SK-N-SH (cell line): Measurements from ENCODE around the gene AKAP6.

Source experiments
- CHD2 ChIP-seq: fragments of 150-350 bp; IDR thresholded peaks from 2 replicates; pipeline ENCODE4 v1.6.1; 2018; ENCODE audit warnings: low read length; ENCODE audit not compliant: partially characterized antibody
- EP300 ChIP-seq, 2 experiments: IDR thresholded peaks; 2 replicates each; pipeline versions ENCODE4 v1.4.0 to v1.6.1; 2012; ENCODE audit warnings: borderline replicate concordance in 1 of 2, low read depth in 1 of 2, low read length in 1 of 2
- FOXJ3 ChIP-seq: sonication (generic); formaldehyde crosslinking; IDR thresholded peaks from 2 replicates; pipeline ENCODE4 v1.5.1; 2020; ENCODE audit warnings: mild to moderate bottlenecking, missing genetic modification reagents
- JUND ChIP-seq: IDR thresholded peaks from 2 replicates; pipeline ENCODE4 v1.4.0; 2012
- POLR2AphosphoS5 ChIP-seq: IDR thresholded peaks from 2 replicates; pipeline ENCODE4 v1.6.1; 2012; ENCODE audit warnings: low read depth, low read length
- RCOR1 ChIP-seq: fragments of 150-350 bp; IDR thresholded peaks from 2 replicates; pipeline ENCODE4 v1.6.1; 2017; ENCODE audit warnings: antibody characterized with exemption, low read length
- SIN3A ChIP-seq: IDR thresholded peaks from 2 replicates; pipeline ENCODE4 v1.6.1; 2012; ENCODE audit warnings: low read depth, mild to moderate bottlenecking, low read length, moderate library complexity, borderline replicate concordance
- YY1 ChIP-seq: IDR thresholded peaks from 2 replicates; pipeline ENCODE4 v1.4.0; 2012; ENCODE audit warnings: low read depth, mild to moderate bottlenecking
- TF ChIP-seq, protein P1 (sequence below): IDR thresholded peaks from 2 replicates; pipeline ENCODE4 v1.6.1; 2012; ENCODE audit warnings: mild to moderate bottlenecking, low read depth, low read length, moderate library complexity
- TF ChIP-seq, protein P2 (sequence below): fragments of 200-600 bp; sonication (generic); IDR thresholded peaks from 2 replicates; pipeline ENCODE4 v1.6.1; 2017; ENCODE audit warnings: antibody characterized with exemption, mild to moderate bottlenecking, moderate library complexity
- TF ChIP-seq, protein P3 (sequence below): IDR thresholded peaks from 2 replicates; pipeline ENCODE4; 2012
- TF ChIP-seq, protein P4 (sequence below): fragments of 150-350 bp; IDR thresholded peaks from 2 replicates; pipeline ENCODE4 v1.6.1; 2016; ENCODE audit warnings: mild to moderate bottlenecking, low read depth, low read length

GRCh38 chr14:32358781-32359180 lies 29.7 kb downstream of the AKAP6 start:
- TF ChIP-seq, protein P1, sequence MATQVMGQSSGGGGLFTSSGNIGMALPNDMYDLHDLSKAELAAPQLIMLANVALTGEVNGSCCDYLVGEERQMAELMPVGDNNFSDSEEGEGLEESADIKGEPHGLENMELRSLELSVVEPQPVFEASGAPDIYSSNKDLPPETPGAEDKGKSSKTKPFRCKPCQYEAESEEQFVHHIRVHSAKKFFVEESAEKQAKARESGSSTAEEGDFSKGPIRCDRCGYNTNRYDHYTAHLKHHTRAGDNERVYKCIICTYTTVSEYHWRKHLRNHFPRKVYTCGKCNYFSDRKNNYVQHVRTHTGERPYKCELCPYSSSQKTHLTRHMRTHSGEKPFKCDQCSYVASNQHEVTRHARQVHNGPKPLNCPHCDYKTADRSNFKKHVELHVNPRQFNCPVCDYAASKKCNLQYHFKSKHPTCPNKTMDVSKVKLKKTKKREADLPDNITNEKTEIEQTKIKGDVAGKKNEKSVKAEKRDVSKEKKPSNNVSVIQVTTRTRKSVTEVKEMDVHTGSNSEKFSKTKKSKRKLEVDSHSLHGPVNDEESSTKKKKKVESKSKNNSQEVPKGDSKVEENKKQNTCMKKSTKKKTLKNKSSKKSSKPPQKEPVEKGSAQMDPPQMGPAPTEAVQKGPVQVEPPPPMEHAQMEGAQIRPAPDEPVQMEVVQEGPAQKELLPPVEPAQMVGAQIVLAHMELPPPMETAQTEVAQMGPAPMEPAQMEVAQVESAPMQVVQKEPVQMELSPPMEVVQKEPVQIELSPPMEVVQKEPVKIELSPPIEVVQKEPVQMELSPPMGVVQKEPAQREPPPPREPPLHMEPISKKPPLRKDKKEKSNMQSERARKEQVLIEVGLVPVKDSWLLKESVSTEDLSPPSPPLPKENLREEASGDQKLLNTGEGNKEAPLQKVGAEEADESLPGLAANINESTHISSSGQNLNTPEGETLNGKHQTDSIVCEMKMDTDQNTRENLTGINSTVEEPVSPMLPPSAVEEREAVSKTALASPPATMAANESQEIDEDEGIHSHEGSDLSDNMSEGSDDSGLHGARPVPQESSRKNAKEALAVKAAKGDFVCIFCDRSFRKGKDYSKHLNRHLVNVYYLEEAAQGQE, result no peak
- TF ChIP-seq, protein P2, sequence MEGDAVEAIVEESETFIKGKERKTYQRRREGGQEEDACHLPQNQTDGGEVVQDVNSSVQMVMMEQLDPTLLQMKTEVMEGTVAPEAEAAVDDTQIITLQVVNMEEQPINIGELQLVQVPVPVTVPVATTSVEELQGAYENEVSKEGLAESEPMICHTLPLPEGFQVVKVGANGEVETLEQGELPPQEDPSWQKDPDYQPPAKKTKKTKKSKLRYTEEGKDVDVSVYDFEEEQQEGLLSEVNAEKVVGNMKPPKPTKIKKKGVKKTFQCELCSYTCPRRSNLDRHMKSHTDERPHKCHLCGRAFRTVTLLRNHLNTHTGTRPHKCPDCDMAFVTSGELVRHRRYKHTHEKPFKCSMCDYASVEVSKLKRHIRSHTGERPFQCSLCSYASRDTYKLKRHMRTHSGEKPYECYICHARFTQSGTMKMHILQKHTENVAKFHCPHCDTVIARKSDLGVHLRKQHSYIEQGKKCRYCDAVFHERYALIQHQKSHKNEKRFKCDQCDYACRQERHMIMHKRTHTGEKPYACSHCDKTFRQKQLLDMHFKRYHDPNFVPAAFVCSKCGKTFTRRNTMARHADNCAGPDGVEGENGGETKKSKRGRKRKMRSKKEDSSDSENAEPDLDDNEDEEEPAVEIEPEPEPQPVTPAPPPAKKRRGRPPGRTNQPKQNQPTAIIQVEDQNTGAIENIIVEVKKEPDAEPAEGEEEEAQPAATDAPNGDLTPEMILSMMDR, result no peak
- TF ChIP-seq YY1, result no peak
- no peak for TF ChIP-seq SIN3A
- peak in 1 of 2 experiments; percentile 18; a peak in 1 of 4 replicates for TF ChIP-seq EP300 (IDR thresholded peaks at IDR 0.05; ENCODE audit: borderline replicate concordance in 1 of 2, low read depth in 1 of 2, low read length in 1 of 2)
- no peak for TF ChIP-seq POLR2AphosphoS5
- TF ChIP-seq CHD2, result no peak
- TF ChIP-seq, protein P3, sequence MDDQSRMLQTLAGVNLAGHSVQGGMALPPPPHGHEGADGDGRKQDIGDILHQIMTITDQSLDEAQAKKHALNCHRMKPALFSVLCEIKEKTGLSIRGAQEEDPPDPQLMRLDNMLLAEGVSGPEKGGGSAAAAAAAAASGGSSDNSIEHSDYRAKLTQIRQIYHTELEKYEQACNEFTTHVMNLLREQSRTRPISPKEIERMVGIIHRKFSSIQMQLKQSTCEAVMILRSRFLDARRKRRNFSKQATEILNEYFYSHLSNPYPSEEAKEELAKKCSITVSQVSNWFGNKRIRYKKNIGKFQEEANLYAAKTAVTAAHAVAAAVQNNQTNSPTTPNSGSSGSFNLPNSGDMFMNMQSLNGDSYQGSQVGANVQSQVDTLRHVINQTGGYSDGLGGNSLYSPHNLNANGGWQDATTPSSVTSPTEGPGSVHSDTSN, result no peak
- TF ChIP-seq JUND, result no peak
- TF ChIP-seq RCOR1, result no peak
- TF ChIP-seq, protein P4, sequence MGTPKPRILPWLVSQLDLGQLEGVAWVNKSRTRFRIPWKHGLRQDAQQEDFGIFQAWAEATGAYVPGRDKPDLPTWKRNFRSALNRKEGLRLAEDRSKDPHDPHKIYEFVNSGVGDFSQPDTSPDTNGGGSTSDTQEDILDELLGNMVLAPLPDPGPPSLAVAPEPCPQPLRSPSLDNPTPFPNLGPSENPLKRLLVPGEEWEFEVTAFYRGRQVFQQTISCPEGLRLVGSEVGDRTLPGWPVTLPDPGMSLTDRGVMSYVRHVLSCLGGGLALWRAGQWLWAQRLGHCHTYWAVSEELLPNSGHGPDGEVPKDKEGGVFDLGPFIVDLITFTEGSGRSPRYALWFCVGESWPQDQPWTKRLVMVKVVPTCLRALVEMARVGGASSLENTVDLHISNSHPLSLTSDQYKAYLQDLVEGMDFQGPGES, result no peak
- TF ChIP-seq FOXJ3, result no peak
